Measurements from ENCODE around the gene DGCR2. TPM values are rescaled to one million over a fixed set of nuclear protein-coding genes. Genes with fewer than 3 reads are reported as not detected.
"Not testable (repeated sequence)": the region's sequence is repeated elsewhere in the genome, so short reads cannot be mapped to it uniquely, and the experiment has no call there.

The DGCR2 gene
- total and polyA plus RNA-seq, 5 experiments from 2014 or later, result 29.5 to 66.6 (median 61.8) TPM

- H3K27me3 Mint-ChIP-seq, ATAC-seq, H3K27ac Mint-ChIP-seq, H3K9me3 Mint-ChIP-seq, POLR2A ChIA-PET, H3K4me3 Mint-ChIP-seq, DNase-seq: not testable (repeated sequence)
- Mint-ChIP-seq H3K4me1 (peaks cover 8 to 41% (median 34%) of the 10 kb centered on the region in 4 donors), H3K36me3 (peaks cover 0 to 75% (median 10%) of the 10 kb centered on the region in 3 donors)
Measured at GRCh38 chr22:19084126-19084525, 38.1 kb downstream of the DGCR2 start.

GRCh38 chr22:19082793-19083192 lies 39.4 kb downstream of the DGCR2 start:
- peaks cover 3 to 30% (median 24%) of the 10 kb centered on the region in 4 donors for H3K4me1 Mint-ChIP-seq
- H3K27me3 Mint-ChIP-seq, result no peaks in the 10 kb centered on the region
- POLR2A ChIA-PET, result no interaction called here
- no peak overlapping the region for H3K4me3 Mint-ChIP-seq
- ATAC-seq (no peak), DNase-seq (no peak)
- no peak overlapping the region for H3K27ac Mint-ChIP-seq
- peaks cover 0 to 74% (median 8%) of the 10 kb centered on the region in 3 donors for H3K36me3 Mint-ChIP-seq
- no peaks in the 10 kb centered on the region for H3K9me3 Mint-ChIP-seq

- no peaks in the 10 kb centered on the region for H3K27me3 Mint-ChIP-seq
- H3K27ac Mint-ChIP-seq, result no peak overlapping the region
- no peak overlapping the region for H3K4me3 Mint-ChIP-seq
- DNase-seq, result no peak
- no peak for ATAC-seq
- peaks cover 3 to 30% (median 23%) of the 10 kb centered on the region in 4 donors for H3K4me1 Mint-ChIP-seq
- H3K9me3 Mint-ChIP-seq, result no peaks in the 10 kb centered on the region
- peaks cover 0 to 69% (median 8%) of the 10 kb centered on the region in 3 donors for H3K36me3 Mint-ChIP-seq
- POLR2A ChIA-PET, result no interaction called here
Measured at GRCh38 chr22:19082101-19082500, 40.1 kb downstream of the DGCR2 start.

GRCh38 chr22:19081351-19081750 lies 40.9 kb downstream of the DGCR2 start:
- H3K27ac Mint-ChIP-seq, result peak overlapping the region in 2 of 10 donors; percentile 2 to 45
- H3K27me3 Mint-ChIP-seq, result no peaks in the 10 kb centered on the region
- no peak for ATAC-seq
- POLR2A ChIA-PET, result no interaction called here
- no peak for DNase-seq
- peaks cover 3 to 24% (median 17%) of the 10 kb centered on the region in 4 donors for H3K4me1 Mint-ChIP-seq
- no peak overlapping the region for H3K4me3 Mint-ChIP-seq
- H3K9me3 Mint-ChIP-seq, result no peaks in the 10 kb centered on the region
- peaks cover 0 to 62% (median 8%) of the 10 kb centered on the region in 3 donors for H3K36me3 Mint-ChIP-seq

- ATAC-seq, result no peak
- DNase-seq, result no peak
- POLR2A ChIA-PET, result no interaction called here
- H3K4me1 Mint-ChIP-seq, result peaks cover 3 to 24% (median 15%) of the 10 kb centered on the region in 4 donors
- H3K9me3 Mint-ChIP-seq, result no peaks in the 10 kb centered on the region
- peaks cover 0 to 61% (median 8%) of the 10 kb centered on the region in 3 donors for H3K36me3 Mint-ChIP-seq
- peak overlapping the region in 3 of 10 donors; percentile 2 to 45 (median 22) for H3K27ac Mint-ChIP-seq
- no peaks in the 10 kb centered on the region for H3K27me3 Mint-ChIP-seq
- no peak overlapping the region for H3K4me3 Mint-ChIP-seq
Measured at GRCh38 chr22:19080853-19081252, 41.4 kb downstream of the DGCR2 start.

- Mint-ChIP-seq H3K9me3 (no peaks in the 10 kb centered on the region), H3K4me3 (no peak overlapping the region), H3K36me3 (peaks cover 0 to 56% (median 4%) of the 10 kb centered on the region in 3 donors), H3K4me1 (peaks cover 5 to 21% (median 13%) of the 10 kb centered on the region in 4 donors), H3K27ac (peak overlapping the region in 3 of 10 donors; percentile 28 to 59 (median 48)), H3K27me3 (no peaks in the 10 kb centered on the region)
- POLR2A ChIA-PET, result no interaction called here
- ATAC-seq (no peak), DNase-seq (no peak)
Measured at GRCh38 chr22:19079691-19080090, 42.5 kb downstream of the DGCR2 start.

- no peaks in the 10 kb centered on the region for H3K9me3 Mint-ChIP-seq
- no peak overlapping the region for H3K4me3 Mint-ChIP-seq
- no peaks in the 10 kb centered on the region for H3K27me3 Mint-ChIP-seq
- H3K27ac Mint-ChIP-seq, result peak overlapping the region in 6 of 10 donors; percentile 4 to 60 (median 24)
- DNase-seq (no peak), ATAC-seq (no peak)
- peaks cover 18 to 41% (median 29%) of the 10 kb centered on the region in 4 donors for H3K4me1 Mint-ChIP-seq
- peaks cover 0 to 62% (median 0%) of the 10 kb centered on the region in 3 donors for H3K36me3 Mint-ChIP-seq
- POLR2A ChIA-PET, result no interaction called here
Measured at GRCh38 chr22:19075404-19075803, 46.8 kb downstream of the DGCR2 start.

GRCh38 chr22:19072853-19073252 lies 49.4 kb downstream of the DGCR2 start:
- not testable (repeated sequence) for H3K27me3 Mint-ChIP-seq, H3K9me3 Mint-ChIP-seq, DNase-seq, ATAC-seq
- H3K4me1 Mint-ChIP-seq, result peaks cover 20 to 41% (median 32%) of the 10 kb centered on the region in 4 donors
- H3K27ac Mint-ChIP-seq, result peak overlapping the region in 4 of 10 donors; percentile 15 to 73 (median 44)
- H3K4me3 Mint-ChIP-seq, result peak overlapping the region in 1 of 10 donors; percentile 2
- POLR2A ChIA-PET, result interaction anchor here (1.2 kb wide), 1 partner anchor 49 kb away, joined by 5 read pairs; the partner anchor contains the start of gene DGCR2
- H3K36me3 Mint-ChIP-seq, result peaks cover 0 to 64% (median 6%) of the 10 kb centered on the region in 3 donors

- Mint-ChIP-seq H3K27me3 (no peaks in the 10 kb centered on the region), H3K4me3 (no peak overlapping the region), H3K36me3 (peaks cover 0 to 80% (median 12%) of the 10 kb centered on the region in 3 donors), H3K4me1 (peaks cover 19 to 40% (median 32%) of the 10 kb centered on the region in 4 donors), H3K9me3 (no peaks in the 10 kb centered on the region), H3K27ac (peak overlapping the region in 2 of 10 donors; percentile 14 to 60)
- no peak for ATAC-seq
- POLR2A ChIA-PET, result no interaction called here
- DNase-seq, result no peak
Measured at GRCh38 chr22:19070397-19071169, 51.6 kb downstream of the DGCR2 start.

GRCh38 chr22:19069451-19069850 lies 52.8 kb downstream of the DGCR2 start:
- POLR2A ChIA-PET, result no interaction called here
- ATAC-seq, result no peak
- Mint-ChIP-seq H3K4me3 (no peak overlapping the region), H3K27me3 (no peaks in the 10 kb centered on the region), H3K9me3 (no peaks in the 10 kb centered on the region), H3K36me3 (peaks cover 0 to 89% (median 14%) of the 10 kb centered on the region in 3 donors), H3K27ac (no peak overlapping the region), H3K4me1 (peaks cover 18 to 35% (median 27%) of the 10 kb centered on the region in 4 donors)
- DNase-seq, result no peak

- POLR2A ChIA-PET, result no interaction called here
- Mint-ChIP-seq H3K4me3 (no peak overlapping the region), H3K4me1 (peaks cover 15 to 35% (median 24%) of the 10 kb centered on the region in 4 donors), H3K36me3 (peaks cover 0 to 88% (median 14%) of the 10 kb centered on the region in 3 donors), H3K9me3 (no peaks in the 10 kb centered on the region), H3K27me3 (no peaks in the 10 kb centered on the region), H3K27ac (peak overlapping the region in 2 of 10 donors; percentile 24 to 57)
- no peak for DNase-seq
- no peak for ATAC-seq
Measured at GRCh38 chr22:19068784-19069271, 53.4 kb downstream of the DGCR2 start.

- ATAC-seq (no peak), DNase-seq (no peak)
- POLR2A ChIA-PET, result no interaction called here
- H3K4me1 Mint-ChIP-seq, result peaks cover 7 to 28% (median 15%) of the 10 kb centered on the region in 4 donors
- H3K27ac Mint-ChIP-seq, result peak overlapping the region in 1 of 10 donors; percentile 46
- no peaks in the 10 kb centered on the region for H3K9me3 Mint-ChIP-seq
- H3K27me3 Mint-ChIP-seq, result no peaks in the 10 kb centered on the region
- H3K36me3 Mint-ChIP-seq, result peaks cover 0 to 89% (median 14%) of the 10 kb centered on the region in 3 donors
- H3K4me3 Mint-ChIP-seq, result no peak overlapping the region
Measured at GRCh38 chr22:19067696-19068348, 54.4 kb downstream of the DGCR2 start.
